ENCODE results near the gene SHOC1.
"Not testable (repeated sequence)": the region's sequence is repeated elsewhere in the genome, so short reads cannot be mapped to it uniquely, and the experiment has no call there.

SHOC1 gene

DNA sequence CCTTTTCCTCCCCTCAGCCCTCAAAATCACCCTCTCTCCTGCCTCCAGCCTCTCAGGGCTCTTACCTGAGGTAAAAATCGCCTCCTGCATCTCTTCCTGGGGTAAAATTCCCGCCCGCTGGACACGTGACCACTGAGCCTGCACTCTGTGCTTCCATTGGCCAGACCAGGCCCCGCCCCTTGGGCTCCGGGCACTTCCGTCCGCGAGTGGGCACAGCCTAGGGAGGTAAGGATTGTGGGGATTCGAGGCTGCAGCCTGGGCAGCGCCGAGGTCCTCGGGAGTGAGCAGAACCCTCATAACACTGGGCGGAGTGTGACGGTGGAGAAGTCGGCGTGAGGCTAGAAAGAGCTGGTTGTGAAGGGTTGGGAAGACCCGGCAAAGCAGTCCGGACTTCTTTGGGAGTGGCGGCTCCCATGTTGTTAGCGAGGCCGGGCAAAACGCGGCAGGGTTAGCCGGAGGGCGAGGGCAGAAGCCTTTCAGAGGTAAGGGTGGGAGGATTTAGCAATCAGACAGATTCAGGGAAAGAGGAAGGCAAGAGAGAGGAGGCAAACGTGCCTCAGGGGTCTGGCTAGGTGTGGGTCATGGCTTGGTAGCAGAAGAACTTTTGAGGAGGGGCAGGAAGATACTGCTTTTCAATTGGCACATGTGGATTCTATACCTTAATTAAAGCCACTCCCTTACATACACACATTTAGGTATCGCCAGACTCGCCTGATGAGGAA is at the start of gene SHOC1:
Gene SHOC1 (minus strand): TSS at position 103 of the 722 bp plus-strand sequence. CDS start 3,519 bp downstream, outside the sequence.
- DNase-seq: no peak

DNA sequence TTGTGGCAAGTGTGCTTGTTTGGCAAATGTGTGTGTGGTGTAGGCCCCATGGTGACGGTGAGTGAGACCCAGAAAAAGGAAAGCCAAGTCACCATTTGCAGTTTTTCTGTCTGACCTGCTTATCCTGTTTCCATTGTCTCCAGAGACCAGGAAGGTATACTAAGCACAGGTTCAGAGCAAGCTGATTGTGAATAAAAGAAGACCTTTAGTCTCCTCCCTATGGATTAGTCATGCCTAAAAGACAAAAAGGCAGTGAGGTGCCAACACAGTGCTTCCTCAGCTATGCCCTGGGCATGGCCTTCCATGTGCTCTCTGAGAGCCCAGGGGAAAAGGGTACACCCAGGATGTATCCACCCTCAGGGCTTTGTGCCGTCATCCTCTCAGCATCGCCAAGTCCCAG is 49.2 kb upstream of the SHOC1 start:
- no peak for DNase-seq

- peak; percentile 14 for DNase-seq
These were observed 47.6 kb upstream of the SHOC1 start for GRCh38 chr9:111842313-111842712.

DNA sequence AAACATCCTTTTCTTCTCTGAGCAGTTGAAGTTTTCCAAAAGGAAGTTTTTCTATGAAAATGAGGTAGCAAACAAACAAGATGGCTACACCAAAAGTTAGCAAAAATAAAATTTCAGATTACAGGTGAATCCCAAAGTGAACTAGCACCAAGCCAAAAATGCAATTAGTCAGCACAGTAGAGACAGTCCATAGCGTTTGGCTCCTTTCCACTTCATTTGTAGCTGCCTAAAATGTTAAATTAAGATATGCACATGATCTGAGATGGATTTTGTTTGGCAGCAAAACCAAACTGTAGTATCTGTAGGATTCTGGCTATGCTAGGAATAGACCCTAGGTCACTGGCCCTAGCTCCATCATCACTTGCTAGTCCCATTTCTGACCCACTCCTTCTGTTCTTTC is 45.7 kb upstream of the SHOC1 start:
- DNase-seq: no peak

DNA sequence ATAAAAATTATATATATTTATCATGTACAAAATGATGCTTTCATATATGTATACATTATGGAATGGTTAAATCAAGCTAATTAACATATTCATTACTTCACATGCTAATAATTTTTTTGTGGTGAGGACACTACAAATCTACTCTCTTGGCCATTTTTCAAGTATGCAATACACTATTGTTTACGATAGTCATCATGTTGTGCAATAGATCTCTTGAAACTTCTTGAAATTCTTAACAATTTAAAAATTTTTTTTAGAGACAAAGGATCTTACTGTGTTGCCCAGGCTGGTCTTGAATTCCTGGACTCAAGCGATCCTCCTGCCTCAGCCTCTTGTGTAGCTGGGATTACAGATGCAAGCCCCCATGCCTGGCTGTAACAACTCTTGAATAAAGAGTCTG is 45.2 kb upstream of the SHOC1 start:
- no peak for DNase-seq

- no peak for DNase-seq
These were observed 44.6 kb upstream of the SHOC1 start for GRCh38 chr9:111839387-111839786.

DNA sequence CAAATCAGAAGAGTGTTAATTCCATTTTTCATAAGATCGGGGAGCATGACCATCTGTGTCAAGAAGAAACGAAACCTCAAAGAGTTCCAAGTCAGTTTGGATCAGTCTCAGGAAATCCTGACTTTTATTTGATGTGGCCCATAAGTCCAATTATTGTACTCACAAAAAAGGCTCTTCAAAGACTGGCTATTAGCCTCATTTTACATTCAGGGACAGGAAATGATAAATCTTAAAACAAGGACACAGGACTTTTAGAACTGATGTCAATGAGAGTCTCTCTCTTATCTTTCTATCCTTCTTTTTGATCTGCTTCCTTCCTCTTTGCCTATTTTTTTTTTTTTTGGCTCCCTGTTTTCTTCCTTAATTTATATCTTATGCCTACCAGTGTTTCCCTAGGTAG is 43.7 kb upstream of the SHOC1 start:
- DNase-seq: no peak

GRCh38 chr9:111836311-111836710 is 41.6 kb upstream of the SHOC1 start:
- DNase-seq: no peak

- no peak for DNase-seq
These were observed 39.2 kb upstream of the SHOC1 start for GRCh38 chr9:111833941-111834340.

GRCh38 chr9:111832449-111832848 is 37.7 kb upstream of the SHOC1 start:
- DNase-seq: no peak

DNA sequence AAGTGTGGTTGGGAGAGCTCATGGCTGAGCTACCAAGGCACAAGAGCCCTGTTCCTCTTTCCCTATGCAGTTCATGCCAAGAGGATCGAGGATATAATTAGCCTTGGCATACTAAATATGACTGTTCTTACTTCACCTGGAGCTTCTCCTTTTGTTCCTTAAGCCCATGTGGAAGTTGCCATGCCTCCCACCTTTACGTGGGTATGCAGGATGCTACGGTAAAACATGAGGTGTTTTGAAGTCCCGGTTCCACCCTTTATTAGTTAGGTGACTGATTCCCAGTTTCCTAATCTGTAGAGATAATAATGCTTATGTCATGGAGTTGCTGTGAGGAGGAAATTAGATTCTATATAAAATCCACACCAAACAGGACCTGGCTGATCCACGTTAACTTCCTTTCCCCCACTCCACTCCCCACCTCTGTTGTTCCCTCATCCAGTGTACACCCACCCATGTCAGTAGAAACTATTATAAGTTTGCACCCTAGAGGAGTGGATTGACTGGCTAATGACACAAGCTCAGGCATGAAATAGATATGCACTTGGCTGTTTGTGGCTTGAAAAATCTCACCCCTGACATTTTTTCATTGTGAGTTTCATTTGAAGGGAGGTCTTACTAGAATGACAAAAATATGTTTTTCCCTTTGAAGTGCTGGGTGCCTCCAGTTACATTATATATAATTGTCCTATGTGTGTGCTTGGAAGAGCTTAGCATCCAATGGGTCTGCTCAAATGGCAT is 36.8 kb upstream of the SHOC1 start:
- DNase-seq: no peak

DNA sequence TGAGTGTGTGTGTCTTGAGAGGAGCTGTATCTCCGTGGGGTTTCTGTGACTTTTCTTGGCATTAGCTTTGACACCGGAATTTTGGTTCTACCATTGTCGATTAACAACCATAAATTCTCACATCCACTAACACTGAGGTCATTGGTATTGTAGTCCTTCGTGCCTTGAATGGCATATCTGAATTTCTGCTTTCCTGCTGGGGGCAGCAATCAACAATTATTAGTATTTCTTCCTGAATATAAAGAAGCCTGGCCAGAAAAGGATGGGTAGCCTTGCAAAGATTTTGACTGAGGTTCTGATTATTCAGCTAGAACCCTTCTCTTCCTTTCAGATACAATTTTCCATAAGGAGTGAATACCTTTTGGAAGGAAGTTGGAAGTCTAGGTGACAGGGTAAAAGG is 33.5 kb upstream of the SHOC1 start:
- DNase-seq: no peak

DNA sequence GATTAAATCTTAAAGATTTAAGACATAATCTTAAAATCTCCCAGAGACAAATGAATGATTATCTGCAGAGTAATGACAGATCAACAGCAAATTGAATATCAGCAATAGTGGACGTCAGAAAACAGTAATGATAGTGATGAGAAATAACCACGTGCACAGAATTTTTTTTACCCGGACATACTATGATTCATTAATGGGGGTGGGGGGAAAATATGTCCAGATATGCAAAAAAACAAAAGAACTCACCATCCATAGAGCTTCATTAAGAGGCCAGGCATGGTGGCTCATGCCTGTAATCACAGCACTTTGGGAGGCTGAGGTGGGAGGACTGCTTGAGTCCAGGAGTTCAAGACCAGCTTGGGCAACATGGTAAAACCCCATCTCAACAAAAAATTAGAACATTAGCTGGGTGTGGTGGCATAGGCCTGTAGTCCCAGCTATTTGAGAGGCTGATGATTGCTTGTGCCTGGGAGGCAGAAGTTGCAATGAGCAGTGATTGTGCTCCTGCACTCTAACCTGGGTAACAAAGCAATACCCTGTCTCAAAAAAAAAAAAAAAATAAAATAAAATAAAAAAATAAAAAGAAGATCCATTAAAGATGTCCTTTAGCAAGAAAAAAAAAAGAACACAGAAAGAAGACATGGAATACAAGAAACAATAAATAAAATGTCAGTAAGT is 30.9 kb upstream of the SHOC1 start:
- no peak for DNase-seq

DNA sequence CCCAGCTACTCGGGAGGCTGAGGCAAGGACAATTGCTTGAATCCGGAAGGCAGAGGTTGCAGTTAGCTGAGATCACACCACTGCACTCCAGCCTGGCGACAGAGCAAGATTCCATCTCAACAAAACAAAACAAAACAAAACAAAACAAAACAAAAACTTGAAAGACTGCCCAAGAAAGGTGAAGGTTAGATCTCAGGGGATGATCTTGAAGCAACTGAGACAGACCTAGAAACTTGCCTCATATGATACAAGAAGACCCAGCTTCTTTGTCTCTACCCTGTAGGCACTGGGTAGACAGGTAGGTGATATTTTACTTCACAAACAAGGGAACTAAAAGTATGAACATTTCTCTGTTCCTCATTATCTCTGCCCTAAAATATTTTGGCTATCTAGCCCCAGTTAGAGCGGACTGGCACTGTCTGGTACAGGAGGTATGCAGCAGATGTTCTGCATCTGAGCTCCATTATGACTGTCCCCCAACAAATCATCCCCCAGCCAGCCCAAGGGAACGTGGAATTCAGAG is 26.3 kb upstream of the SHOC1 start:
- no peak for DNase-seq

DNA sequence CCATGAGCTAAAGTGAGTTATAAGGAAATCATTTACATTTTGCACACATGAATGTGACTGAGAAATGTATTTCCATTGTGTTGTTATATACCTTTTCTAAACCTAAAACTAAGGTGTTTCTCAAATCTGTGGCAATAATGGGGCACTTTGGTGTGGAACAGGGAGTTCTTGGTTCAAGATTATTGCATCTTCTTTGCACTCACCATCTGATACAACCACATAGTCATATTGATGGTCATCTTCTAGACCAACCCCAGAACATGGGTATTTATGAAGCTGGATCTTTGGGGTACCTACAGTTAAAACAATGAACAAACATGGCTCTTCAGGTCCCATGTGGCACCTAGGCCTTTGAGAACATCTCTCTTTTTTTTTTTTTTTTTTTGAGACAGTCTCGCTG is 24.6 kb upstream of the SHOC1 start:
- DNase-seq: no peak

- no peak for DNase-seq
These were observed 20.7 kb upstream of the SHOC1 start for GRCh38 chr9:111815285-111816070.

DNA sequence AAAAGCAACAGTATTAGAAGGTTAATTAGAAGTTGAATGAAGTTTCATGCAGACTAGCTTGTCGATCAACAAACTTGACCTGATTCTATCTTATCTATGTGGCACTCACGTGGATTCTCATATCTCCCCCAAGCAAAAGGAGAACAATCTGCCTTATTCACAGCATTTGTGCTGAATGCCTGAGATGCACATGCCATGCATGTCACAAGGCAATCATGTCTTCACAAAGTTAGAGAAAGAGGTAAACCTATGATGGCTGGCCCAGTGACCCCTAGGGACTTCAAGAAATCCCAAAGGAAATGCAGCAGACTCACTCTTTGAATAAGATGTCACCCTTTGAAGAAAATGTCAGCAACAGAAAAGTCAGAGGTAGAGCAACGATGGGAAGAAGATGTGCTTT is 17.6 kb upstream of the SHOC1 start:
- no peak for DNase-seq

DNA sequence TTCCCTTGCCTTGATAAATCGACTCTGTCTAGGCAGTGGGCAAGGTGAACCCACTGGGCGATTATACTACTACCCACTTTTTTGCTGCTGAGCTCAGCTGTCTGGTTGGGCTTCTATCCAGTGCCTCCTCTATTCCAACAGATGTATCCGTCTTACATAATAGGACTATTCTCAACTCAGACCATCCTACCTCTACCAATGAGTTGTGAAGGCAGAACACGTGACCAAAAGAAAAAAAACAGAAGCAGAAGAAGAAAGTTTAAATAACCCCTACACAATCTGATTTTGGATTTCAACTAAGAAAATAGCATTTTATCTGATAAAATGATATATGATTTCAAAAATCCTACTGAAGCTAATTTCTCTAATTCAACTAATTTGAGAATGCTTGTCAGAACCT is 16.2 kb upstream of the SHOC1 start:
- DNase-seq: no peak

GRCh38 chr9:111810415-111810814 is 15.7 kb upstream of the SHOC1 start:
- DNase-seq: not testable (repeated sequence)

GRCh38 chr9:111807197-111807596 is 12.5 kb upstream of the SHOC1 start:
- DNase-seq: no peak

GRCh38 chr9:111806259-111806658 is 11.5 kb upstream of the SHOC1 start:
- DNase-seq: no peak

DNA sequence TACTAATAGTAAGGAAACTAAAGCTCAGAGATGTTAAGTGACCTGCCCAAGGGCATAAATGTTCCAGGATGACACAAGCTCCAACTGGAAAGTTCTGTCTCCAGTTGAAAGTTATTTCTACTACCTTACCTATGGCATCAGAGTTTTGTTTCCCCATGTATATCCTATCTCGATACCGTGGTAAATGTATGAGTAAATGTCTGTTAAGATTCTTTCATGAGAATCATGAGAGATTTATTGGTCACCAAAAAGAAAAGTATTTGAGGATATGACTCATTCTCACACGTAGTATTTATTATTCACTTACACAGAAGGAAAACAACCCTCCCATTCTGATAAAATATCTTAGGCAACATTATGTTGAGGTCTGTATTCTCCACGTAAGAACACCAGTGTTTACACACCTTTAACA is 11.1 kb upstream of the SHOC1 start:
- no peak for DNase-seq

GRCh38 chr9:111805262-111805661 is 10.5 kb upstream of the SHOC1 start:
- no peak for DNase-seq
